Measurements from ENCODE around the gene RPL21.

RPL21 gene

DNA sequence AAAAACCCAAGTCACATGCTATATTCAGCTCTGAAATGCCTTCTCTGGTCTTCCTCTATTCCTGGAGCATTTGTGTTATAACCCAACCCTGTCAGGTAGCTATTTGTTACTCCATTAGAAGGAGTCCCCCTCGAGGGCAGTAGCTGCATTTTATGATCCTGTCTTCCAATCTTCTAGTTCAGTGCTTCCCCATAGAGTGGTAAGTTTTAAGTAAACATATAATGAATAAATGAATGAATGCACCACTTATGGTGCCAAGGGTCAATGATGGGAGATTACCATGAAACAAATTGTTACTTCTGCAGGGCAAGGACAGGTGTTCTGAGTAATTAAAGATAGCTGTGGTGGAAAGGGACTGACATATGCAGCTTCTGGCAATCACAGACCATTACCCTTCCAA lies 23.3 kb downstream of the RPL21 start:
- Histone ChIP-seq H3K27me3 (peaks cover 5% of the 10 kb centered on the region), H3K27ac (no peak overlapping the region), H3K9me3 (no peaks in the 10 kb centered on the region), H3K4me1 (ENCODE audit: control insufficient read depth in 1 of 2, insufficient read depth in 1 of 2, low read depth in 1 of 2, low read length in 1 of 2) (peaks cover 18 to 19% of the 10 kb centered on the region in 2 experiments), H3K4me3 (ENCODE audit: low read depth in 1 of 2, low read length in 1 of 2) (no peak overlapping the region), H3K36me3 (peaks cover 5% of the 10 kb centered on the region)
- TF ChIP-seq, protein P1, sequence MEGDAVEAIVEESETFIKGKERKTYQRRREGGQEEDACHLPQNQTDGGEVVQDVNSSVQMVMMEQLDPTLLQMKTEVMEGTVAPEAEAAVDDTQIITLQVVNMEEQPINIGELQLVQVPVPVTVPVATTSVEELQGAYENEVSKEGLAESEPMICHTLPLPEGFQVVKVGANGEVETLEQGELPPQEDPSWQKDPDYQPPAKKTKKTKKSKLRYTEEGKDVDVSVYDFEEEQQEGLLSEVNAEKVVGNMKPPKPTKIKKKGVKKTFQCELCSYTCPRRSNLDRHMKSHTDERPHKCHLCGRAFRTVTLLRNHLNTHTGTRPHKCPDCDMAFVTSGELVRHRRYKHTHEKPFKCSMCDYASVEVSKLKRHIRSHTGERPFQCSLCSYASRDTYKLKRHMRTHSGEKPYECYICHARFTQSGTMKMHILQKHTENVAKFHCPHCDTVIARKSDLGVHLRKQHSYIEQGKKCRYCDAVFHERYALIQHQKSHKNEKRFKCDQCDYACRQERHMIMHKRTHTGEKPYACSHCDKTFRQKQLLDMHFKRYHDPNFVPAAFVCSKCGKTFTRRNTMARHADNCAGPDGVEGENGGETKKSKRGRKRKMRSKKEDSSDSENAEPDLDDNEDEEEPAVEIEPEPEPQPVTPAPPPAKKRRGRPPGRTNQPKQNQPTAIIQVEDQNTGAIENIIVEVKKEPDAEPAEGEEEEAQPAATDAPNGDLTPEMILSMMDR (IDR thresholded peaks at IDR 0.05) = no peak

DNA sequence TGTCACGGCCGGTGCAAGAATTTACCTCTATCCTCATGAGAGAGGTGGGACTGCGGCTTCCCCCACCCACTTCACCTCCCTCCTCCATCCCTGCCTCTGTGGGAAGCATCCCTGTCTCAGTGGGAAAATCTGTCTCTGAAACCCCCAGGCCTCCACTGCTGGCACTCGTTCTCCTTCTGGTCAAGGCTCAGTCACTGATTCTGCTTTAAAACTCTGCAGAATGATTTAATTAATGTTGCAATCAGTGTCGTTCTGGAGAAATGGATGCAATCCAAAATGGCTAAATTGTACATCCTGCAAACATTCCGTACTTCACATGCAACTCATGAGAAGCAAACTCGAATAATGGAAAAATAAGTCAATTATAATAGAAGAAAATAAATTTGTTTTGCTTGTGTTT lies 24.8 kb downstream of the RPL21 start:
- H3K4me3 ChIP-seq (ENCODE audit: low read depth in 1 of 2, low read length in 1 of 2) = no peak overlapping the region
- H3K9me3 ChIP-seq = no peaks in the 10 kb centered on the region
- H3K27ac ChIP-seq = no peak overlapping the region
- H3K4me1 ChIP-seq (ENCODE audit: control insufficient read depth in 1 of 2, insufficient read depth in 1 of 2, low read depth in 1 of 2, low read length in 1 of 2) = peaks cover 9 to 12% of the 10 kb centered on the region in 2 experiments
- H3K27me3 ChIP-seq = peaks cover 5% of the 10 kb centered on the region
- TF ChIP-seq, protein P1 (IDR thresholded peaks at IDR 0.05) = no peak
- H3K36me3 ChIP-seq = peaks cover 5% of the 10 kb centered on the region

DNA sequence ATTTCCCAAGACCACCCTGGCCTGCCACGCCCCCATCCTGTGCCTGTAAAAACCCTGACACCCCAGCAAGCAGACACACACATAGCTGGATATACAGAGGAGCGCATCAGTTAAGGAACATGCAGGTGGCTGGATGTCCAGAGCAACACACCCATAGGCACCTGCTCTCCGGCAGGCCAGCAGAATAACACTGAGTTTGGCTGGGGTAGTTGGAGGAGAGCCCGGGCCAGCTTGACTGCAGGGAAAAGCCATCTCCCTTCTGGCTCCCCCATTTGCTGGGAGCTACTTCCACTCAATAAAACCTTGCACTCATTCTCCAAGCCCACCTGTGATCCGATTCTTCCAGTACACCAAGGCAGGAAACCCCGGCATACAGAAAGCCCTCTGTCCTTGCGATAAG lies 28.1 kb downstream of the RPL21 start:
- Histone ChIP-seq H3K36me3 (no peaks in the 10 kb centered on the region), H3K4me3 (ENCODE audit: low read depth in 1 of 2, low read length in 1 of 2) (no peak overlapping the region), H3K4me1 (ENCODE audit: control insufficient read depth in 1 of 2, insufficient read depth in 1 of 2, low read depth in 1 of 2, low read length in 1 of 2) (no peaks in the 10 kb centered on the region), H3K27me3 (no peaks in the 10 kb centered on the region), H3K9me3 (no peaks in the 10 kb centered on the region), H3K27ac (no peak overlapping the region)
- TF ChIP-seq, protein P1 (IDR thresholded peaks at IDR 0.05) = no peak

- Histone ChIP-seq H3K9me3 (no peaks in the 10 kb centered on the region), H3K4me1 (ENCODE audit: control insufficient read depth in 1 of 2, insufficient read depth in 1 of 2, low read depth in 1 of 2, low read length in 1 of 2) (no peaks in the 10 kb centered on the region), H3K4me3 (ENCODE audit: low read depth in 1 of 2, low read length in 1 of 2) (no peak overlapping the region), H3K27me3 (no peaks in the 10 kb centered on the region), H3K27ac (no peak overlapping the region), H3K36me3 (no peaks in the 10 kb centered on the region)
- TF ChIP-seq, protein P1 (IDR thresholded peaks at IDR 0.05) = no peak
These were observed 28.8 kb downstream of the RPL21 start for GRCh38 chr13:27280009-27280656.

GRCh38 chr13:27280841-27281240 lies 29.5 kb downstream of the RPL21 start:
- TF ChIP-seq, protein P1 (IDR thresholded peaks at IDR 0.05) = no peak
- no peaks in the 10 kb centered on the region for H3K9me3 ChIP-seq
- H3K4me3 ChIP-seq (ENCODE audit: low read depth in 1 of 2, low read length in 1 of 2) = no peak overlapping the region
- no peaks in the 10 kb centered on the region for H3K27me3 ChIP-seq
- no peaks in the 10 kb centered on the region for H3K4me1 ChIP-seq (ENCODE audit: control insufficient read depth in 1 of 2, insufficient read depth in 1 of 2, low read depth in 1 of 2, low read length in 1 of 2)
- no peak overlapping the region for H3K27ac ChIP-seq
- no peaks in the 10 kb centered on the region for H3K36me3 ChIP-seq

All from neutrophil (primary cell).